AG10803 (cell line): ENCODE measurements around the gene UBASH3B.

Source experiments
- DNase-seq: peaks from one replicate; pipeline ENCODE4 v3.0.0; 2010; ENCODE audit warnings: low read depth
- H3K4me3 ChIP-seq: 2 replicates; pipeline ENCODE4 v1.5.1; 2011; ENCODE audit warnings: mild to moderate bottlenecking, low read length, control low read depth
- TF ChIP-seq, protein P1 (sequence below): conservative IDR thresholded peaks from 2 replicates; pipeline ENCODE4 v1.5.1; 2011; ENCODE audit warnings: mild to moderate bottlenecking, low read length, control low read depth, inconsistent platforms

Gene UBASH3B

DNA sequence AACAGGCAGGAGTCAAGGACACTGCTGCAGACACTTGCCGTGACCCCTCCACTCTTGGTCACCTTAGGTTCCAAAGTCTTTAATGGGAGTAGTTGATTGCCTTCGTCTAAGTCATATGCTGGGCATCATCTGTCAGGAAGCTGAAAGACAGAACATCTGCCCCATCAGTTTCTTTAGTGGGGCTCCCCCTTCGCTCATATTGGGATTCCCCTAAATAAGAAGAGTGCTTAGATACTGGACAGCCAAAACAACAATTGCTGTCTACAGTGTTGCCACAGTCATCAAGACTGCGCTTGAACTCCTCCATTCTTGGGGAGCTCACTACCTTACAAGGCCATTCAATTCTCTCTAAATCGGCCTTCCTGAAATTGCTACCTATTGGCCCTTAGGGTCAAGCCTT, 58.5 kb downstream of the UBASH3B start:
- no peak overlapping the region for H3K4me3 ChIP-seq
- TF ChIP-seq, protein P1, sequence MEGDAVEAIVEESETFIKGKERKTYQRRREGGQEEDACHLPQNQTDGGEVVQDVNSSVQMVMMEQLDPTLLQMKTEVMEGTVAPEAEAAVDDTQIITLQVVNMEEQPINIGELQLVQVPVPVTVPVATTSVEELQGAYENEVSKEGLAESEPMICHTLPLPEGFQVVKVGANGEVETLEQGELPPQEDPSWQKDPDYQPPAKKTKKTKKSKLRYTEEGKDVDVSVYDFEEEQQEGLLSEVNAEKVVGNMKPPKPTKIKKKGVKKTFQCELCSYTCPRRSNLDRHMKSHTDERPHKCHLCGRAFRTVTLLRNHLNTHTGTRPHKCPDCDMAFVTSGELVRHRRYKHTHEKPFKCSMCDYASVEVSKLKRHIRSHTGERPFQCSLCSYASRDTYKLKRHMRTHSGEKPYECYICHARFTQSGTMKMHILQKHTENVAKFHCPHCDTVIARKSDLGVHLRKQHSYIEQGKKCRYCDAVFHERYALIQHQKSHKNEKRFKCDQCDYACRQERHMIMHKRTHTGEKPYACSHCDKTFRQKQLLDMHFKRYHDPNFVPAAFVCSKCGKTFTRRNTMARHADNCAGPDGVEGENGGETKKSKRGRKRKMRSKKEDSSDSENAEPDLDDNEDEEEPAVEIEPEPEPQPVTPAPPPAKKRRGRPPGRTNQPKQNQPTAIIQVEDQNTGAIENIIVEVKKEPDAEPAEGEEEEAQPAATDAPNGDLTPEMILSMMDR, result no peak
- DNase-seq, result no peak

DNA sequence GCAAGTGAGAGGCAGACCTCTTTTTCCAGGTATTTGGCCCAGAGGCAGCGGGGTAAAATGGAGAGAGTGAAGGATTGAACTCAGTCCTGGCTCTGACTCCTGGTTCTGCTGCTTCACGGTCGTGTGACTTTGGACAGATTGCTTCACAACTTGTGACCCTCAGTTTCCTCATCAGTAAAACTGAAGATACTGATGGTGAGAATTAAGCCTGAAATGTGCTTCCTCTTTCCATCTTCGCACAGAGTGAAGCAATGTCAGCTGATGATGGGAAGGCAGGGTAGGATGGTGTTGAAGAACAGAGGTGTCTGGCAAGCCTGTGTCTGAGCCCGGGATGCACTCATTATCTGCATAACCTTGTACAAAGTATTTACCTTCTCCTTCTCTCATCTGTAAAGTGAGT, 59.0 kb downstream of the UBASH3B start:
- no peak overlapping the region for H3K4me3 ChIP-seq
- TF ChIP-seq, protein P1, result no peak
- DNase-seq, result no peak

DNA sequence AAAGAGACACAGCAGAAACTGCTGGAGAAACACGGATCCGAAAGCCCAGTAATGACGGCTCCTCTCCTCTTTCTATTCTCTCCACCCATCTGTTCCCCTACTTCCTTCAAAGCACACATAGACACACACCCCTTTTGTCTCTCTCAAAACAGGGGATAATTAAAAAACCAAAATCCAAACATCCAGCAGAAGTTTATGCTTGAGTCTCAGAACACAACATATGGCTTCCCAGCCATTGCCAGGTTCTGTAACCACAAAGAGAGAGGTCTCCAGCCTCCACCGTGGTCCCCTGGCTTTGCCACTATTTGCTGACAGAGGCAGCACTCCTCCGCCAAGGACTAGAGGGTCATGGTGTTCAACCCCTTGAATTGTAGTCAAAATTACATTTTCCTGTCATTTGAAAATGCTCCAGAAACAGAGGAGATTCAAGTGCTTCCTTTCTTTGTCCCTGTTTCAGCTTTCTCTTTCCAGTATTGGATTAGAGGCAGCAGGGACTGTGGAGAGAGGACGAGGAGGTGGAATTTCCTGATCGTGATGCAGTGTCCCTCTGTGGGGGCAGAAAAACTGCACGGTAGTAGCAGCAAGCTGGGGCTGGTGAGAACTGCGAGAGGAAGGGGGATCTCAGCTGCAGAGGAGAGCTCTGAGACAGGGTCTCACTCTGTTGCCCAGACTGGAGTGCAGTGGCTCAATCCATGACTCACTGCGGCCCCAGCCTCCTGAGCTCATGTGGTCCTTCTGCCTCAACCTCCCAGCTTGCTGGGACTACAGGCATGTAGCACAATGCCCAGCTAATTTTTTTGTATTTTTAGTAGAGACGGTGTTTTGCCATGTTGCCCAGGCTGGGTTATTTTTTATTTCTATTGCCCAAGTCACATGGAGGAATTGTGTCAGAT, 60.3 kb downstream of the UBASH3B start:
- DNase-seq, result no peak
- H3K4me3 ChIP-seq, result peak overlapping the region; percentile 10; the same call in 1 of the 2 replicates
- TF ChIP-seq, protein P1, result no peak

DNA sequence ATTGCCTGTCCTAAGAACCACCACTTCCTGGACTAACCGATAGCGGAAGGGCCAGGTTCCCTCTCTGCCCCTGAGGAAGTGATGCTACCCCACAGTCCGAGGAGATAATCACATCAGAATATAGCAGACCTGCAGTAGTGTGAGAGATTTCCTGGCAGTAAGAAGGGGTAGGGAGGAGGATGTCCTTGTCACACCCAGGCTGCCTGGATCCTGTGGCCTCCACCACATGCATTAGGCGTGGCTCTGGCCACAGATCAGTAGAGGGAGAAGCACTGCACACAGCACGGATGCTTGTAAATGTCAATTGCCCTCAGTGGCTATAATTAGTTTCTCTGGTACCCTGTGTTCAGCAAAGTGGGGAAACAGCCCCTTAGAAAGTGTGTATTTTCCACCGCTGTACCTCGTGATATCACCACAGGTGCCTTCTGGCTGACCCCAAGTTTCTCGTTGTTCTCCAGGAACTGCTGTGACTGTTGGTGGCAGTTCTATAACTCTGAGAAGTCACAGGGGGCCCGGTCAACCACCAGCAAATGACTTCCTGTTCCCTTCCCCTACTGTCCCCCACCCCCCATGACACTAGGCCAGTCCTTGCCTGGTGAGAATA, 61.8 kb downstream of the UBASH3B start:
- H3K4me3 ChIP-seq, result no peak overlapping the region
- TF ChIP-seq, protein P1, result no peak
- no peak for DNase-seq

DNA sequence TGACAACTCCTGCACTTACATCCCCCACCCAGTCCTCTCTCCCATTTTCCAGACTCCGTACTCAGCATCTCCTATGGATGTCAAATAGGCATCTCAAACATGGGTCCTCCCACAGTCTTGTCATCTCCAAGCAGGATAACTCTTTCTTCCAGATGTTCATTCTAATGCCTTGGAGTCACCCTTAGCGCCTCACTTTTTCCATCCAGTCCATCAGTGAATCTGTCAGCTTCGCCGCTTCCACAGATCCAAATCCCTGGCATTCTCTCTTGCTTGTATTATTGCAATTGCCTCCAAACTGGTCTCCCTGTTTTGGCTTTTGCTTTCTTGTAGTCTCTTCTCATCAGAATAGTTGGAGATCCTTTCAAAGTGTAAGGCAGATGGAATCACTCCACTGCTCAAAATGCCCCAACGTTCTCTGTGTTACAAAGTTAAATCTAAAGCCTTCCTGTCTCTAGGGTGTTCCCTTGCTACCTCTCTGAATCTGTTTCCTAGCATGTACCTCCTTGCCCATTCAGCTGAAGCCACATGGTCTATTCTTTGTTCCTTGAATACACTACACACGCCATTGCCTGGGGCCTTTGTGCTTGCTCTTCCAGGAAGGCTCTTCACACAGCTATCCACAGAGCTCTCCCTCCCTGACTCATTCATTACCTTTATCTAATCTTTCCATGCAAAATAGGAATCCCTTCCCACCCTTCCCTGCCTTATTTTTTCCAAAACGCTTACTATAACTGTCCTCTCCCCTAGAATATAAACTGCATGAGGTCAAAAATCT, 64.8 kb downstream of the UBASH3B start:
- DNase-seq, result no peak
- TF ChIP-seq, protein P1, result no peak
- no peak overlapping the region for H3K4me3 ChIP-seq

DNA sequence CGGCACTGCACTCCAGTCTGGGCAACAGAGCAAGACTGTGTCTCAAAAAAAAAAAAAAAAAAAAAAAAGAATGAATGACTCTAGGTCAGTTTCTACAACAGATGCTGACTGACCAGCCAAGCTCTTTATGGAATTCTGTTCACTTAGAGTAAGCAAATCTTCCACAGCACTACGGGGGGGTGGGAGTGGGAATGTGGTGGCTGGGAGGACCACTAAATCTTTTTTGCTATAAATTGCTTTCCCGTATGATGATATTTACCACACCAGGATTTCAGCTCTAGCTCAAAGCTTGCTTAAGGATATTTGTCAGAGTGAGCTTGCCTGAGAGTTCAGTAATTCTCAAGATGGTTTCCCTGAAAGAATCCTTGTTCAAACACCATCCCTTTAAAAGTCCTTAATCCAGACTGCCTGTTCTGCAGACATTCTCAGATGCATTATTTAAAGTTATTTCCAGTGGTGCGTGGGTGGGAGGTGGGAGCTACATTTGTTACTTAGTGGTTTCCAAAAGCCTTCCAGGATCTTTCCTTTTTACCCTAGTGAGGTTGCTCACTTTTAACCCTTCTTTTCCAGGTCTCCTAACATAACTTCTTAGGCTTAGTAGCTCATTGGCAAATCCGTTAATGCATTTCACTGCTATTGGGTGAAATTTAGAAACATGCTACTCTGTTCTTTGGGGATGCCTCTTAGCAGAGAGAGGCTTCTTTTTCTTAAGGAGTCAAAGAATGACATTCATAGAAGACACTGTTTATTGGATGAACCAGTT, 65.9 kb downstream of the UBASH3B start:
- no peak for DNase-seq
- no peak overlapping the region for H3K4me3 ChIP-seq
- TF ChIP-seq, protein P1, result no peak
